Measurements from ENCODE around the gene FAF1.
"Not testable (repeated sequence)": the region's sequence is repeated elsewhere in the genome, so short reads cannot be mapped to it uniquely, and the experiment has no call there.

DNA sequence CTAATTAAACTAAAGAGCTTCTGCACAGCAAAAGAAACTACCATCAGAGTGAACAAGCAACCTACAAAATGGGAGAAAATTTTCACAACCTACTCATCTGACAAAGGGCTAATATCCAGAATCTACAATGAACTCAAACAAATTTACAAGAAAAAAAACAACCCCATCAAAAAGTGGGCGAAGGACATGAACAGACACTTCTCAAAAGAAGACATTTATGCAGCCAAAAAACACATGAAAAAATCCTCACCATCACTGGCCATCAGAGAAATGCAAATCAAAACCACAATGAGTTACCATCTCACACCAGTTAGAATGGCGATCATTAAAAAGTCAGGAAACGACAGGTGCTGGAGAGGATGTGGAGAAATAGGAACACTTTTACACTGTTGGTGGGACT, 95.2 kb downstream of the FAF1 start:
- TF ChIP-seq, protein P1, sequence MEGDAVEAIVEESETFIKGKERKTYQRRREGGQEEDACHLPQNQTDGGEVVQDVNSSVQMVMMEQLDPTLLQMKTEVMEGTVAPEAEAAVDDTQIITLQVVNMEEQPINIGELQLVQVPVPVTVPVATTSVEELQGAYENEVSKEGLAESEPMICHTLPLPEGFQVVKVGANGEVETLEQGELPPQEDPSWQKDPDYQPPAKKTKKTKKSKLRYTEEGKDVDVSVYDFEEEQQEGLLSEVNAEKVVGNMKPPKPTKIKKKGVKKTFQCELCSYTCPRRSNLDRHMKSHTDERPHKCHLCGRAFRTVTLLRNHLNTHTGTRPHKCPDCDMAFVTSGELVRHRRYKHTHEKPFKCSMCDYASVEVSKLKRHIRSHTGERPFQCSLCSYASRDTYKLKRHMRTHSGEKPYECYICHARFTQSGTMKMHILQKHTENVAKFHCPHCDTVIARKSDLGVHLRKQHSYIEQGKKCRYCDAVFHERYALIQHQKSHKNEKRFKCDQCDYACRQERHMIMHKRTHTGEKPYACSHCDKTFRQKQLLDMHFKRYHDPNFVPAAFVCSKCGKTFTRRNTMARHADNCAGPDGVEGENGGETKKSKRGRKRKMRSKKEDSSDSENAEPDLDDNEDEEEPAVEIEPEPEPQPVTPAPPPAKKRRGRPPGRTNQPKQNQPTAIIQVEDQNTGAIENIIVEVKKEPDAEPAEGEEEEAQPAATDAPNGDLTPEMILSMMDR (IDR thresholded peaks at IDR 0.05; ENCODE audit: low read depth, low read length, missing input control), result not testable (repeated sequence)
- TF ChIP-seq RXRA (IDR thresholded peaks at IDR 0.05); MAX (IDR thresholded peaks at IDR 0.05); JUND (IDR thresholded peaks at IDR 0.05); RAD21 (IDR thresholded peaks at IDR 0.05); FOXA1 (IDR thresholded peaks at IDR 0.05); YY1 (IDR thresholded peaks at IDR 0.05); GABPA (IDR thresholded peaks at IDR 0.05 in 1 of 2, conservative IDR thresholded peaks at IDR 0.05 in 1 of 2); NR2F2 (IDR thresholded peaks at IDR 0.05); TAF1 (conservative IDR thresholded peaks at IDR 0.05); EGR1 (IDR thresholded peaks at IDR 0.05; ENCODE audit: low read depth in 2 of 2): not testable (repeated sequence)
- TF ChIP-seq, protein P2, sequence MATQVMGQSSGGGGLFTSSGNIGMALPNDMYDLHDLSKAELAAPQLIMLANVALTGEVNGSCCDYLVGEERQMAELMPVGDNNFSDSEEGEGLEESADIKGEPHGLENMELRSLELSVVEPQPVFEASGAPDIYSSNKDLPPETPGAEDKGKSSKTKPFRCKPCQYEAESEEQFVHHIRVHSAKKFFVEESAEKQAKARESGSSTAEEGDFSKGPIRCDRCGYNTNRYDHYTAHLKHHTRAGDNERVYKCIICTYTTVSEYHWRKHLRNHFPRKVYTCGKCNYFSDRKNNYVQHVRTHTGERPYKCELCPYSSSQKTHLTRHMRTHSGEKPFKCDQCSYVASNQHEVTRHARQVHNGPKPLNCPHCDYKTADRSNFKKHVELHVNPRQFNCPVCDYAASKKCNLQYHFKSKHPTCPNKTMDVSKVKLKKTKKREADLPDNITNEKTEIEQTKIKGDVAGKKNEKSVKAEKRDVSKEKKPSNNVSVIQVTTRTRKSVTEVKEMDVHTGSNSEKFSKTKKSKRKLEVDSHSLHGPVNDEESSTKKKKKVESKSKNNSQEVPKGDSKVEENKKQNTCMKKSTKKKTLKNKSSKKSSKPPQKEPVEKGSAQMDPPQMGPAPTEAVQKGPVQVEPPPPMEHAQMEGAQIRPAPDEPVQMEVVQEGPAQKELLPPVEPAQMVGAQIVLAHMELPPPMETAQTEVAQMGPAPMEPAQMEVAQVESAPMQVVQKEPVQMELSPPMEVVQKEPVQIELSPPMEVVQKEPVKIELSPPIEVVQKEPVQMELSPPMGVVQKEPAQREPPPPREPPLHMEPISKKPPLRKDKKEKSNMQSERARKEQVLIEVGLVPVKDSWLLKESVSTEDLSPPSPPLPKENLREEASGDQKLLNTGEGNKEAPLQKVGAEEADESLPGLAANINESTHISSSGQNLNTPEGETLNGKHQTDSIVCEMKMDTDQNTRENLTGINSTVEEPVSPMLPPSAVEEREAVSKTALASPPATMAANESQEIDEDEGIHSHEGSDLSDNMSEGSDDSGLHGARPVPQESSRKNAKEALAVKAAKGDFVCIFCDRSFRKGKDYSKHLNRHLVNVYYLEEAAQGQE (IDR thresholded peaks at IDR 0.05), result not testable (repeated sequence)
- TF ChIP-seq, protein P3, sequence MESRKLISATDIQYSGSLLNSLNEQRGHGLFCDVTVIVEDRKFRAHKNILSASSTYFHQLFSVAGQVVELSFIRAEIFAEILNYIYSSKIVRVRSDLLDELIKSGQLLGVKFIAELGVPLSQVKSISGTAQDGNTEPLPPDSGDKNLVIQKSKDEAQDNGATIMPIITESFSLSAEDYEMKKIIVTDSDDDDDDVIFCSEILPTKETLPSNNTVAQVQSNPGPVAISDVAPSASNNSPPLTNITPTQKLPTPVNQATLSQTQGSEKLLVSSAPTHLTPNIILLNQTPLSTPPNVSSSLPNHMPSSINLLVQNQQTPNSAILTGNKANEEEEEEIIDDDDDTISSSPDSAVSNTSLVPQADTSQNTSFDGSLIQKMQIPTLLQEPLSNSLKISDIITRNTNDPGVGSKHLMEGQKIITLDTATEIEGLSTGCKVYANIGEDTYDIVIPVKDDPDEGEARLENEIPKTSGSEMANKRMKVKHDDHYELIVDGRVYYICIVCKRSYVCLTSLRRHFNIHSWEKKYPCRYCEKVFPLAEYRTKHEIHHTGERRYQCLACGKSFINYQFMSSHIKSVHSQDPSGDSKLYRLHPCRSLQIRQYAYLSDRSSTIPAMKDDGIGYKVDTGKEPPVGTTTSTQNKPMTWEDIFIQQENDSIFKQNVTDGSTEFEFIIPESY (IDR thresholded peaks at IDR 0.05), result not testable (repeated sequence)
- TF ChIP-seq, protein P4, sequence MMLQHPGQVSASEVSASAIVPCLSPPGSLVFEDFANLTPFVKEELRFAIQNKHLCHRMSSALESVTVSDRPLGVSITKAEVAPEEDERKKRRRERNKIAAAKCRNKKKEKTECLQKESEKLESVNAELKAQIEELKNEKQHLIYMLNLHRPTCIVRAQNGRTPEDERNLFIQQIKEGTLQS (IDR thresholded peaks at IDR 0.05), result not testable (repeated sequence)

Data from liver (tissue), 3 donors.